ENCODE results near the gene LAMA2. TPM values are rescaled to one million over a fixed set of nuclear protein-coding genes. Genes with fewer than 3 reads are reported as not detected.

LAMA2 gene
- total and polyA plus RNA-seq, 2 donors (not counting 1 experiment from before 2014, with no cell fraction given) = 19.5 to 67.5 TPM

- Histone ChIP-seq H3K27me3 (ENCODE audit: control insufficient read depth, insufficient read depth, low read length) (no peaks in the 10 kb centered on the region), H3K36me3 (ENCODE audit: control insufficient read depth, insufficient read depth, low read length) (no peaks in the 10 kb centered on the region), H3K27ac (ENCODE audit: insufficient read depth, low read length) (no peak overlapping the region), H3K4me3 (replicated peaks in 1 of 4; ENCODE audit: control extremely low read depth in 1 of 4, insufficient read depth in 1 of 4, low read depth in 3 of 4, low read length in 4 of 4) (no peak overlapping the region), H3K4me1 (ENCODE audit: control insufficient read depth, extremely low read depth, insufficient read depth, low read length) (no peaks in the 10 kb centered on the region), H3K79me2 (ENCODE audit: control insufficient read depth, insufficient read depth, low read length) (no peaks in the 10 kb centered on the region), H3K9me3 (ENCODE audit: control insufficient read depth, insufficient read depth, low read depth, low read length) (no peaks in the 10 kb centered on the region), H4K20me1 (ENCODE audit: control insufficient read depth, extremely low read depth, insufficient read depth, low read length) (no peaks in the 10 kb centered on the region), H3K4me2 (ENCODE audit: extremely low read depth, insufficient read depth, low read length) (no peak overlapping the region), H3K9ac (ENCODE audit: insufficient read depth, low read length) (no peak overlapping the region), H2AFZ (ENCODE audit: low read length) (no peak overlapping the region)
- DNase-seq (ENCODE audit: low read depth in 2 of 2) = no peak
- no peak for TF ChIP-seq CTCF (conservative IDR thresholded peaks at IDR 0.05 in 1 of 2, IDR thresholded peaks at IDR 0.05 in 1 of 2; ENCODE audit: low read depth in 1 of 2, low read length in 2 of 2)
- no peak for TF ChIP-seq EZH2 (IDR thresholded peaks at IDR 0.05; ENCODE audit: low read length, missing control alignments)
These were observed 176.7 kb downstream of the LAMA2 start for GRCh38 chr6:129059650-129060049.

DNA sequence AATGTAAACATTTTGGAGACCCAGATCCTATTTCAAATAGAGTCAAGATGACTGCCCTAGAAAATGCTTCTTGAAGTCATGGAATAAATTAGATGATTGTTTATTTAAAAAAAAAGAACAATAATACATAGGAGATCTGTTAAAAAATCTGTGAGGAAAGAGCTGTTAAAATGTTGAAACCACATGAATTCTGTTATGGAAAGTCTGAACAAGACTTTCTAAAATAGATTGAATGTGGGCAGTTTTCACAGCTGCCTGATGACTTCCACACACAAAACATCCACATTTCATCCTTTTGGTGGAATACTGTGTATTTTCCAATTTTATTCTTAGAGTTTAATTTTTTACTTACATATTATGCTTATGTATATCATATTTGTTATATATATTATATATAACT lies 186.1 kb downstream of the LAMA2 start:
- no peak overlapping the region for H3K9ac ChIP-seq (ENCODE audit: insufficient read depth, low read length)
- no peaks in the 10 kb centered on the region for H3K9me3 ChIP-seq (ENCODE audit: control insufficient read depth, insufficient read depth, low read depth, low read length)
- TF ChIP-seq CTCF (conservative IDR thresholded peaks at IDR 0.05 in 1 of 2, IDR thresholded peaks at IDR 0.05 in 1 of 2; ENCODE audit: low read depth in 1 of 2, low read length in 2 of 2) (no peak), EZH2 (IDR thresholded peaks at IDR 0.05; ENCODE audit: low read length, missing control alignments) (no peak)
- no peaks in the 10 kb centered on the region for H3K4me1 ChIP-seq (ENCODE audit: control insufficient read depth, extremely low read depth, insufficient read depth, low read length)
- no peak overlapping the region for H3K27ac ChIP-seq (ENCODE audit: insufficient read depth, low read length)
- H3K4me2 ChIP-seq (ENCODE audit: extremely low read depth, insufficient read depth, low read length) = no peak overlapping the region
- no peak overlapping the region for H2AFZ ChIP-seq (ENCODE audit: low read length)
- H3K79me2 ChIP-seq (ENCODE audit: control insufficient read depth, insufficient read depth, low read length) = no peaks in the 10 kb centered on the region
- no peaks in the 10 kb centered on the region for H4K20me1 ChIP-seq (ENCODE audit: control insufficient read depth, extremely low read depth, insufficient read depth, low read length)
- peak; percentile 4 to 10 for DNase-seq (ENCODE audit: low read depth in 2 of 2)
- H3K4me3 ChIP-seq (replicated peaks in 1 of 4; ENCODE audit: control extremely low read depth in 1 of 4, insufficient read depth in 1 of 4, low read depth in 3 of 4, low read length in 4 of 4) = no peak overlapping the region
- H3K36me3 ChIP-seq (ENCODE audit: control insufficient read depth, insufficient read depth, low read length) = no peaks in the 10 kb centered on the region
- H3K27me3 ChIP-seq (ENCODE audit: control insufficient read depth, insufficient read depth, low read length) = no peaks in the 10 kb centered on the region

GRCh38 chr6:129073051-129073450 lies 190.1 kb downstream of the LAMA2 start:
- no peak overlapping the region for H3K9ac ChIP-seq (ENCODE audit: insufficient read depth, low read length)
- no peak for TF ChIP-seq CTCF (conservative IDR thresholded peaks at IDR 0.05 in 1 of 2, IDR thresholded peaks at IDR 0.05 in 1 of 2; ENCODE audit: low read depth in 1 of 2, low read length in 2 of 2)
- TF ChIP-seq EZH2 (IDR thresholded peaks at IDR 0.05; ENCODE audit: low read length, missing control alignments) = no peak

More at GRCh38 chr6:129073051-129073450, 190.1 kb downstream of the LAMA2 start:
- no peaks in the 10 kb centered on the region for H3K9me3 ChIP-seq (ENCODE audit: control insufficient read depth, insufficient read depth, low read depth, low read length)
- H4K20me1 ChIP-seq (ENCODE audit: control insufficient read depth, extremely low read depth, insufficient read depth, low read length) = no peaks in the 10 kb centered on the region
- H3K27ac ChIP-seq (ENCODE audit: insufficient read depth, low read length) = no peak overlapping the region
- no peak overlapping the region for H3K4me2 ChIP-seq (ENCODE audit: extremely low read depth, insufficient read depth, low read length)
- DNase-seq (ENCODE audit: low read depth in 2 of 2) = no peak
- no peaks in the 10 kb centered on the region for H3K27me3 ChIP-seq (ENCODE audit: control insufficient read depth, insufficient read depth, low read length)
- no peak overlapping the region for H3K4me3 ChIP-seq (replicated peaks in 1 of 4; ENCODE audit: control extremely low read depth in 1 of 4, insufficient read depth in 1 of 4, low read depth in 3 of 4, low read length in 4 of 4)
- no peak overlapping the region for H2AFZ ChIP-seq (ENCODE audit: low read length)
- no peaks in the 10 kb centered on the region for H3K36me3 ChIP-seq (ENCODE audit: control insufficient read depth, insufficient read depth, low read length)
- H3K4me1 ChIP-seq (ENCODE audit: control insufficient read depth, extremely low read depth, insufficient read depth, low read length) = no peaks in the 10 kb centered on the region
- no peaks in the 10 kb centered on the region for H3K79me2 ChIP-seq (ENCODE audit: control insufficient read depth, insufficient read depth, low read length)

Measured in fibroblast of lung (primary cell).